B cell (primary cell): ENCODE data around the gene FOXN3. TPM values are rescaled to one million over a fixed set of nuclear protein-coding genes. Genes with fewer than 3 reads are reported as not detected.

Experiments used
- ATAC-seq: fragments of 200-7000 bp; cut with Tn5 transposase; one replicate; pipeline ENCODE4 v1.10.0; 2021; ENCODE audit warnings: low read depth, mild to moderate bottlenecking, moderate number of reproducible peaks, moderate library complexity
- CTCF ChIA-PET: fragments of 350-600 bp; sonication (Branson Sonifier 250); formaldehyde crosslinking; loops from one replicate; lab custom pipeline; 2021; ENCODE audit warnings: antibody characterized with exemption, inconsistent platforms; lab: Charles Lee
- POLR2A ChIA-PET: fragments of 350-600 bp; sonication (Branson Sonifier 250); formaldehyde crosslinking; loops from one replicate; lab custom pipeline; 2021; ENCODE audit warnings: antibody characterized with exemption; lab: Charles Lee
- DNase-seq: peaks from one replicate; pipeline ENCODE4 v3.0.0; 2013
- H2AFZ ChIP-seq: 2 replicates; pipeline ENCODE4 v1.6.1; 2012; ENCODE audit warnings: mild to moderate bottlenecking, low read depth, low read length; ENCODE audit not compliant: insufficient read depth, poor library complexity, severe bottlenecking
- H3K27ac ChIP-seq, 2 donors: 1 replicate in 1 of 2; 2 replicates in 1 of 2; pipeline ENCODE4 v1.5.1; 2012 to 2013; ENCODE audit warnings: low read length in 2 of 2, mild to moderate bottlenecking in 2 of 2, moderate library complexity in 1 of 2
- H3K27me3 ChIP-seq, 4 experiments: fragments of 200-600 bp in 1 of 4; sonication (generic) in 1 of 4; replicated peaks in 1 of 4; 1 replicate in 2 of 4; 2 replicates in 2 of 4; pipeline versions ENCODE4 v1.6.1 to v1.7.0; 2013 to 2016; ENCODE audit warnings: low read length in 3 of 4, mild to moderate bottlenecking in 2 of 4, mixed read lengths in 1 of 4, moderate library complexity in 1 of 4; ENCODE audit not compliant: insufficient read depth in 4 of 4, control insufficient read depth in 3 of 4; ENCODE audit errors: control extremely low read depth in 1 of 4
- H3K36me3 ChIP-seq, 2 experiments: replicated peaks in 1 of 2; 1 replicate in 1 of 2; 2 replicates in 1 of 2; pipeline versions ENCODE4 v1.6.1 to v1.7.1; 2013; ENCODE audit warnings: low read length in 1 of 2; ENCODE audit not compliant: insufficient read depth in 2 of 2, control insufficient read depth in 1 of 2; ENCODE audit errors: control extremely low read depth in 1 of 2, extremely low read depth in 1 of 2
- H3K4me1 ChIP-seq, 2 donors: fragments of 200-600 bp in 1 of 2; sonication (generic) in 1 of 2; 1 replicate in 1 of 2; 2 replicates in 1 of 2; pipeline versions ENCODE4 v1.5.1 to v1.6.1; 2013 to 2017; ENCODE audit warnings: low read length in 2 of 2; ENCODE audit not compliant: control insufficient read depth in 2 of 2, insufficient read depth in 2 of 2
- H3K4me2 ChIP-seq: replicated peaks from 2 replicates; pipeline ENCODE3; 2012; ENCODE audit warnings: mild to moderate bottlenecking, low read depth, low read length; ENCODE audit not compliant: poor library complexity, severe bottlenecking
- H3K4me3 ChIP-seq, 5 experiments: fragments of 200-600 bp in 1 of 5; sonication (generic) in 1 of 5; 1 replicate in 3 of 5; 2 replicates in 2 of 5; pipeline versions ENCODE4 v1.5.1 to v1.7.0; 2011 to 2016; ENCODE audit warnings: low read length in 4 of 5, mild to moderate bottlenecking in 4 of 5, low read depth in 2 of 5, control low read depth in 1 of 5, moderate library complexity in 1 of 5; ENCODE audit not compliant: insufficient read depth in 1 of 5; ENCODE audit errors: control extremely low read depth in 1 of 5, extremely low read depth in 1 of 5
- H3K79me2 ChIP-seq: fragments of 200-600 bp; sonication (generic); one replicate; pipeline ENCODE4 v1.6.0; 2016; ENCODE audit warnings: low read length; ENCODE audit not compliant: control insufficient read depth, insufficient read depth
- H3K9ac ChIP-seq: fragments of 200-600 bp; sonication (generic); 2 replicates; pipeline ENCODE4 v1.6.1; 2017; ENCODE audit warnings: mild to moderate bottlenecking, low read length, moderate library complexity
- H3K9me3 ChIP-seq, 3 donors: one replicate each; pipeline versions ENCODE4 v1.6.1 to v1.7.1; 2013; ENCODE audit warnings: low read length in 2 of 3; ENCODE audit not compliant: control insufficient read depth in 2 of 3, insufficient read depth in 1 of 3; ENCODE audit errors: control extremely low read depth in 1 of 3
- H4K20me1 ChIP-seq: 2 replicates; pipeline ENCODE4 v1.6.0; 2012; ENCODE audit warnings: mild to moderate bottlenecking, low read length; ENCODE audit not compliant: insufficient read depth, control insufficient read depth, poor library complexity, severe bottlenecking
- H3K27ac Mint-ChIP-seq: one replicate; pipeline ENCODE4 v1.8.0; 2021; ENCODE audit warnings: mixed read lengths
- H3K27me3 Mint-ChIP-seq: one replicate; pipeline ENCODE4 v1.8.0; 2021; ENCODE audit warnings: mixed read lengths
- H3K4me1 Mint-ChIP-seq: one replicate; pipeline ENCODE4 v1.8.0; 2021; ENCODE audit warnings: mixed read lengths
- H3K4me3 Mint-ChIP-seq: one replicate; pipeline ENCODE4 v1.8.0; 2021; ENCODE audit warnings: mixed read lengths
- H3K9me3 Mint-ChIP-seq: one replicate; pipeline ENCODE4 v1.8.0; 2022; ENCODE audit warnings: mixed read lengths; ENCODE audit not compliant: insufficient read depth
- EZH2 ChIP-seq: IDR thresholded peaks from 2 replicates; pipeline ENCODE4 v1.6.1; 2012; ENCODE audit warnings: borderline replicate concordance, low read depth, mild to moderate bottlenecking, moderate library complexity, low read length; ENCODE audit not compliant: insufficient read depth, poor library complexity, severe bottlenecking
- WGBS: methylation state at CpG from one replicate; pipeline ENCODE4 v1.1.5; 2013; ENCODE audit warnings: missing lambda C conversion rate; ENCODE audit not compliant: insufficient coverage; 5-methylcytosine and 5-hydroxymethylcytosine counted together
- intact Hi-C: fragments of 100-400 bp; cut with micrococcal nuclease; formaldehyde crosslinking; loops from one replicate; pipeline ENCODE4 v1.10.0; 2022
- polyA plus RNA-seq: library from polyadenylated mRNA; depleted of rRNA; stranded (reverse); fragments of >200 nt; gene quantifications from 2 replicates; pipeline ENCODE4 v1.2.3, GENCODE V29; 2012
- total RNA-seq, 2 donors: library from RNA; stranded (reverse); fragments of 120-200 nt in 1 of 2; gene quantifications; 1 replicate in 1 of 2; 2 replicates in 1 of 2; pipeline versions ENCODE4 v1.2.3 to v1.2.4, GENCODE V29; 2013 to 2022
- TF ChIP-seq, protein P1 (sequence below): fragments of 200-600 bp; IDR thresholded peaks from one replicate; pipeline ENCODE4 v1.8.0; 2022; ENCODE audit warnings: antibody characterized with exemption, mild to moderate bottlenecking

FOXN3 gene
- total and polyA plus RNA-seq, 2 donors (not counting 1 experiment from before 2014, with no cell fraction given), result 80.6 to 98.2 TPM

DNA sequence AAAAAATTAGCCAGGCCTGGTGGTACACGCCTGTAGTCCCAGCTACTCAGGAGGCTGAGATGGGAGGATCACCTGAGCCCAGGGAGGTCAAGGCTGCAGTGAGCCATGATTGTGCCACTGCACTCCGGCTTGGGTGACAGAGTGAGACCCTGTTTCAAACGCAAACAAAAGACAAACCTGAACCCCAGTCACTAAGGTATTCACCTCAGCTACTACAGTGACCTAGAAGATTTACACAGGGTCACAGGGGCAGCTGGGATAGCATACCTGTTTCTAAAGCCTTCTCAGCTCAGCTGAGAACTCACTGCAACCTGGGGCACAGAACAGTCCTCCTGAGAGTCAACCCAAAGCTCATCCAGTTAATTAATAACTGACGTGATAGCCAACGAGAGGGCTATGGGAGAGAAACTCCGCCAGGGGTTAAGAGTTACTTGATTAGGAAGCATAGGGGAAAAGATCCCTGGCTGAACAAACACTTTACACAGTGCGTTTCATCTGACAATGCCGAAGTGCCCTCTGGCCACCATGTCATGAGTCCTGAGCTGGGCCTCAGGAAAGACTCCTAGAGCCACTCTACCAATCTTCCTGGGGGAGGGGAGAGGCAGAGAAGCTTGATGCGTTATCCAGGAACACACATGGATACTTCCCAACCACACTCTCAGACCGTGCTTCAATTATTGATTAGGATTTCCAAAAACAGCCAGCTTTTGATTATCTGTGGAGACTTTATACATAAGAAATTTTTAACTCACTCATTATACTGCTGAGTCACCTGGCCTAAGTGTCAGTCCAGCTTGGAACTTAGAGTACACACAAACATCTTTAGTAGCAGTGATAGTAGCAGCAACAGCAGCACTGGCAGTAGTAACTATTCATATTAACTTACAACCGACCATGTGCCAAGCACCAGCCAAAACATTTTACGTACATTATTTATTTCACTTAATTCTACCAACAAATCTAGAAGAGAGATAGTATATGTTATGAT is 48.2 kb downstream of the FOXN3 start:
- intact Hi-C loops, result no loop called here
- ChIA-PET POLR2A (no interaction called here), CTCF (interaction anchor here (1.0 kb wide), 2 partner anchors 32 to 192 kb away, joined by 3 read pairs; no protein-coding TSS in a partner anchor)
- H3K4me1 Mint-ChIP-seq, result peaks cover 79% of the 10 kb centered on the region
- Histone ChIP-seq H3K4me3 (no peak overlapping the region), H3K9me3 (peaks cover 0 to 4% (median under 1%) of the 10 kb centered on the region in 3 donors), H3K36me3 (peaks cover 0 to under 1% of the 10 kb centered on the region in 2 experiments), H3K4me1 (peaks cover 63 to 66% of the 10 kb centered on the region in 2 donors), H3K4me2 (no peak overlapping the region), H4K20me1 (no peaks in the 10 kb centered on the region), H3K27me3 (no peaks in the 10 kb centered on the region), H2AFZ (no peak overlapping the region), H3K27ac (no peak overlapping the region), H3K79me2 (peaks cover 86% of the 10 kb centered on the region), H3K9ac (no peak overlapping the region)
- no peak for TF ChIP-seq EZH2
- TF ChIP-seq, protein P1, sequence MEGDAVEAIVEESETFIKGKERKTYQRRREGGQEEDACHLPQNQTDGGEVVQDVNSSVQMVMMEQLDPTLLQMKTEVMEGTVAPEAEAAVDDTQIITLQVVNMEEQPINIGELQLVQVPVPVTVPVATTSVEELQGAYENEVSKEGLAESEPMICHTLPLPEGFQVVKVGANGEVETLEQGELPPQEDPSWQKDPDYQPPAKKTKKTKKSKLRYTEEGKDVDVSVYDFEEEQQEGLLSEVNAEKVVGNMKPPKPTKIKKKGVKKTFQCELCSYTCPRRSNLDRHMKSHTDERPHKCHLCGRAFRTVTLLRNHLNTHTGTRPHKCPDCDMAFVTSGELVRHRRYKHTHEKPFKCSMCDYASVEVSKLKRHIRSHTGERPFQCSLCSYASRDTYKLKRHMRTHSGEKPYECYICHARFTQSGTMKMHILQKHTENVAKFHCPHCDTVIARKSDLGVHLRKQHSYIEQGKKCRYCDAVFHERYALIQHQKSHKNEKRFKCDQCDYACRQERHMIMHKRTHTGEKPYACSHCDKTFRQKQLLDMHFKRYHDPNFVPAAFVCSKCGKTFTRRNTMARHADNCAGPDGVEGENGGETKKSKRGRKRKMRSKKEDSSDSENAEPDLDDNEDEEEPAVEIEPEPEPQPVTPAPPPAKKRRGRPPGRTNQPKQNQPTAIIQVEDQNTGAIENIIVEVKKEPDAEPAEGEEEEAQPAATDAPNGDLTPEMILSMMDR, result no peak
- H3K4me3 Mint-ChIP-seq, result no peak overlapping the region
- ATAC-seq (no peak), DNase-seq (no peak)
- H3K27me3 Mint-ChIP-seq, result no peaks in the 10 kb centered on the region
- peaks cover 5% of the 10 kb centered on the region for H3K9me3 Mint-ChIP-seq
- H3K27ac Mint-ChIP-seq, result peak overlapping the region; percentile 5
- WGBS, result 98% methylated on average over 3 of the region's 12 CpGs

DNA sequence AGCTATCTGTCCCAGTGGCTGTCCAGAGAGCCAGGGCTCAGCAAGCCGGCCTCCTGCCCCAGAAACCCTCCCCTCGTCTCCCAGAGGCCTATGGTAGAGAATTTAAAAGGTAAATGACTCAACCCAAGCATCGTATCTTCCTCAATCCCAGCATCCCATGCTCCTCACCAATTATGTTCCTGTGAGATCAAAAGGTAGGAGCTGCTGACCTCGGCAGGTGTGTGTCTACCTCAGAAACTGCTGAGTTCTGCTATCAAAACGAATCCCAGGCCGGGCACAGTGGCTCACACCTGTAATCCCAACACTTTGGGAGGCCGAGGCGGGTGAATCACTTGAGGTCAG is 49.3 kb downstream of the FOXN3 start:
- peak overlapping the region in 1 of 2 donors; percentile 92 for H3K27ac ChIP-seq

More for the DNA sequence above, 49.3 kb downstream of the FOXN3 start:
- DNase-seq, result no peak
- no peak overlapping the region for H3K4me3 Mint-ChIP-seq
- H3K36me3 ChIP-seq, result no peaks in the 10 kb centered on the region
- H3K27me3 ChIP-seq, result no peaks in the 10 kb centered on the region
- no peak for ATAC-seq
- ChIA-PET POLR2A (interaction anchor here (0.7 to 3.5 kb wide), 3 partner anchors 12 to 334 kb away, joined by 3 to 16 read pairs (median 4); no protein-coding TSS in a partner anchor), CTCF (no interaction called here)
- peaks cover 85% of the 10 kb centered on the region for H3K79me2 ChIP-seq
- H3K9ac ChIP-seq, result no peak overlapping the region
- no peak overlapping the region for H2AFZ ChIP-seq
- H3K9me3 ChIP-seq, result peaks cover 0 to 4% (median 0%) of the 10 kb centered on the region in 3 donors
- H3K9me3 Mint-ChIP-seq, result peaks cover 5% of the 10 kb centered on the region
- no peaks in the 10 kb centered on the region for H4K20me1 ChIP-seq
- peak overlapping the region; percentile 57 for H3K27ac Mint-ChIP-seq
- no peak overlapping the region for H3K4me2 ChIP-seq
- no peak for TF ChIP-seq EZH2
- TF ChIP-seq, protein P1, result no peak
- intact Hi-C loops, result no loop called here
- H3K4me1 ChIP-seq, result peaks cover 63 to 68% of the 10 kb centered on the region in 2 donors
- WGBS, result 78% methylated on average over 5 of the region's 8 CpGs
- no peaks in the 10 kb centered on the region for H3K27me3 Mint-ChIP-seq
- no peak overlapping the region for H3K4me3 ChIP-seq
- peaks cover 80% of the 10 kb centered on the region for H3K4me1 Mint-ChIP-seq
